OCI-LY7 (cell line): ENCODE data around the gene MORF4L1. TPM values are rescaled to one million over a fixed set of nuclear protein-coding genes. Genes with fewer than 3 reads are reported as not detected.

Source experiments
- Bru-seq: library from RNA; stranded (reverse); fragments of 400-500 nt; gene quantifications from one replicate; lab custom pipeline; 2021; lab: Mats Ljungman, UMichigan
- BruChase-seq, 2 experiments: library from RNA; stranded (reverse); fragments of 400-500 nt; gene quantifications; one replicate each; lab custom pipeline; 2021; lab: Mats Ljungman, UMichigan
- BruUV-seq: library from RNA; stranded (reverse); fragments of 400-500 nt; replicated peaks from 2 replicates; lab custom pipeline; 2021; lab: Mats Ljungman, UMichigan
- CTCF ChIA-PET: fragments of 300-600 bp; sonication (Branson Sonifier 250); formaldehyde crosslinking; loops from one replicate; lab custom pipeline; 2022; ENCODE audit warnings: antibody characterized with exemption; ENCODE audit not compliant: unreplicated experiment; lab: Charles Lee
- POLR2A ChIA-PET: fragments of 300-600 bp; sonication (Branson Sonifier 250); formaldehyde crosslinking; loops from one replicate; lab custom pipeline; 2022; ENCODE audit warnings: antibody characterized with exemption; lab: Charles Lee
- DNase-seq: peaks from one replicate; pipeline ENCODE4 v3.0.0-alpha.2; 2015; ENCODE audit warnings: low spot score
- H2AFZ ChIP-seq: fragments of 200-600 bp; sonication (generic), shearing (Covaris generic); 2 replicates; pipeline ENCODE4 v1.6.1; 2014; ENCODE audit warnings: mild to moderate bottlenecking, antibody characterized with exemption, low read length, moderate library complexity
- H3K27ac ChIP-seq: fragments of 200-600 bp; sonication (generic); 2 replicates; pipeline ENCODE4 v1.5.1; 2014; ENCODE audit warnings: mixed run types, low read depth, mild to moderate bottlenecking, moderate library complexity, low read length, inconsistent platforms; ENCODE audit not compliant: poor library complexity, severe bottlenecking
- H3K36me3 ChIP-seq: fragments of 200-600 bp; sonication (generic); 2 replicates; pipeline ENCODE4 v1.6.1; 2014; ENCODE audit warnings: mild to moderate bottlenecking, antibody characterized with exemption, low read length, moderate library complexity, mixed read lengths; ENCODE audit not compliant: insufficient read depth
- H3K4me1 ChIP-seq: fragments of 200-600 bp; sonication (generic); 2 replicates; pipeline ENCODE4 v1.5.1; 2014; ENCODE audit warnings: mild to moderate bottlenecking, low read length; ENCODE audit not compliant: insufficient read depth, poor library complexity, severe bottlenecking
- H3K4me2 ChIP-seq: fragments of 200-600 bp; sonication (generic); 2 replicates; pipeline ENCODE4 v1.6.1; 2014; ENCODE audit warnings: mild to moderate bottlenecking, low read length
- H3K4me3 ChIP-seq: fragments of 200-600 bp; sonication (generic); 2 replicates; pipeline ENCODE4 v1.5.1; 2014; ENCODE audit warnings: mild to moderate bottlenecking, low read depth, low read length; ENCODE audit not compliant: poor library complexity, severe bottlenecking
- H3K79me2 ChIP-seq: fragments of 200-600 bp; sonication (generic); 2 replicates; pipeline ENCODE4 v1.6.1; 2016; ENCODE audit warnings: low read depth, mild to moderate bottlenecking, low read length, moderate library complexity, mixed read lengths; ENCODE audit not compliant: insufficient read depth
- H3K9me2 ChIP-seq: fragments of 200-600 bp; sonication (generic); 2 replicates; pipeline ENCODE4 v1.6.1; 2016; ENCODE audit warnings: mild to moderate bottlenecking, low read length, mixed read lengths; ENCODE audit not compliant: insufficient read depth
- H3K9me3 ChIP-seq: fragments of 200-600 bp; sonication (generic); 2 replicates; pipeline ENCODE4 v1.6.1; 2014; ENCODE audit warnings: mild to moderate bottlenecking, mixed run types, low read length, mixed read lengths
- H4K20me1 ChIP-seq: fragments of 200-600 bp; sonication (generic); 2 replicates; pipeline ENCODE4 v1.6.1; 2014; ENCODE audit warnings: mild to moderate bottlenecking, antibody characterized with exemption, low read length, moderate library complexity, mixed read lengths; ENCODE audit not compliant: insufficient read depth
- CTCF ChIP-seq: fragments of 200-600 bp; sonication (generic); conservative IDR thresholded peaks from 2 replicates; pipeline ENCODE4 v1.5.1; 2014; ENCODE audit warnings: mild to moderate bottlenecking, antibody characterized with exemption, low read length, moderate library complexity, mixed read lengths
- EZH2phosphoT487 ChIP-seq: fragments of 200-600 bp; sonication (generic); IDR thresholded peaks from 2 replicates; pipeline ENCODE4 v1.6.1; 2018; ENCODE audit warnings: low read depth, borderline replicate concordance, mild to moderate bottlenecking, mixed run types, antibody characterized with exemption, low read length, moderate library complexity, mixed read lengths
- intact Hi-C: fragments of 100-400 bp; cut with micrococcal nuclease; formaldehyde crosslinking; loops from one replicate; pipeline ENCODE4 v1.10.0; 2022; ENCODE audit not compliant: unreplicated experiment
- long read RNA-seq: library from polyadenylated mRNA; stranded (forward); transcript quantifications from one replicate; pipeline ENCODE4 v2.0.0, GENCODE V29; 2022
- total RNA-seq, 2 experiments: library from RNA; depleted of rRNA in 1 of 2; stranded (reverse); fragments of >200 nt in 1 of 2; shearing (Covaris generic) in 1 of 2; gene quantifications; 2 replicates each; pipeline ENCODE4 v1.2.3, GENCODE V29; 2014 to 2022

MORF4L1 gene
- total RNA-seq (2014; rRNA removed; shearing (Covaris generic)): 152 and 276 TPM in 2 replicates
- 284 and 286 TPM in 2 replicates for total RNA-seq (2022)
- percentile 85 among the genes with signal in this experiment for Bru-seq, nascent RNA
- percentile 85 among the genes with signal in this experiment for BruChase-seq, experiment 1, labeled RNA remaining after a 6-hour chase
- percentile 88 among the genes with signal in this experiment for BruChase-seq, experiment 2, labeled RNA remaining after a 2-hour chase
- long read RNA-seq, transcript MORF4L1-201 (13 exons, 2,359 nt): minor isoform, 8 of 488 reads
- long read RNA-seq, transcript MORF4L1-203 (12 exons, 1,880 nt): major isoform, 425 of 488 reads
- long read RNA-seq, partial matches to known transcripts: 15 of 488 reads
- long read RNA-seq, other reads (novel, unspliced or antisense): 39 of 488 reads

- Histone ChIP-seq H4K20me1 (peaks cover 25% of the 10 kb centered on the region), H3K79me2 (peaks cover 39% of the 10 kb centered on the region), H3K4me1 (peaks cover 22% of the 10 kb centered on the region), H3K4me3 (peak within 1 kb of the TSS; percentile 88), H2AFZ (peak within 1 kb of the TSS; percentile 98), H3K9me3 (no peaks in the 10 kb centered on the region), H3K4me2 (peak within 1 kb of the TSS; percentile 80), H3K9me2 (no peaks in the 10 kb centered on the region), H3K27ac (peak within 1 kb of the TSS; percentile 87), H3K36me3 (peaks cover 15% of the 10 kb centered on the region; the same call in 1 of the 2 replicates)
- ChIA-PET POLR2A (interaction anchor here (0.6 to 1.1 kb wide), 7 partner anchors 9 to 1442 kb away, joined by 3 to 6 read pairs (median 3); no protein-coding TSS in a partner anchor), CTCF (no interaction called here)
- intact Hi-C loops: loop anchor here (2.0 to 10.0 kb wide), 2 partner anchors 30 to 438 kb away; partner anchors contain the start of gene IREB2
- BruUV-seq: no TSS peak
- no peak for TF ChIP-seq CTCF
- no peak for TF ChIP-seq EZH2phosphoT487
- peak; percentile 95 for DNase-seq
Measured at GRCh38 chr15:78872155-78872971, at the start of gene MORF4L1. TSS of gene MORF4L1 (plus strand) at chr15:78872890. CDS start at chr15:78873018, 128 bp downstream.

GRCh38 chr15:78828920-78829319, 43.8 kb upstream of the MORF4L1 start:
- Histone ChIP-seq H2AFZ (no peak overlapping the region), H3K4me1 (peaks cover 14% of the 10 kb centered on the region), H3K9me3 (no peaks in the 10 kb centered on the region), H3K4me2 (no peak overlapping the region), H3K9me2 (no peaks in the 10 kb centered on the region), H3K79me2 (no peaks in the 10 kb centered on the region), H3K4me3 (no peak overlapping the region), H4K20me1 (no peaks in the 10 kb centered on the region), H3K36me3 (no peaks in the 10 kb centered on the region), H3K27ac (no peak overlapping the region)
- intact Hi-C loops: no loop called here
- ChIA-PET CTCF (no interaction called here), POLR2A (interaction anchor here (0.7 kb wide), 1 partner anchor 60 kb away, joined by 3 read pairs; no protein-coding TSS in a partner anchor)
- no peak for DNase-seq
- TF ChIP-seq CTCF (no peak), EZH2phosphoT487 (no peak)
- no TSS peak for BruUV-seq
